GM21367 (cell line): ENCODE results near the gene APOM.
A peak's percentile ranks its signal among the peaks of the same experiment; 100 is the strongest.

Experiments used
- ATAC-seq: cut with Tn5 transposase; IDR thresholded peaks from one replicate; pipeline ENCODE4 v1.9.1; 2021; ENCODE audit not compliant: unreplicated experiment

APOM gene

GRCh38 chr6:31702819-31703716 is 47.4 kb downstream of the APOM start, which contains the start of gene ABHD16A:
Gene ABHD16A (minus strand): TSS chr6:31703324. CDS start chr6:31703281, 43 bp downstream.
- peak; percentile 70 for ATAC-seq

- ATAC-seq = no peak
Measured at GRCh38 chr6:31705931-31706330, 50.2 kb downstream of the APOM start.

- ATAC-seq = no peak
Measured at GRCh38 chr6:31706599-31706998, 50.9 kb downstream of the APOM start, which contains the start of gene LY6G6F. Gene LY6G6F (plus strand): TSS chr6:31706866. CDS start chr6:31706907, 41 bp downstream.

- ATAC-seq = no peak
Measured at GRCh38 chr6:31707701-31708100, 52.0 kb downstream of the APOM start.
